ENCODE results near the gene ATM.

DNA sequence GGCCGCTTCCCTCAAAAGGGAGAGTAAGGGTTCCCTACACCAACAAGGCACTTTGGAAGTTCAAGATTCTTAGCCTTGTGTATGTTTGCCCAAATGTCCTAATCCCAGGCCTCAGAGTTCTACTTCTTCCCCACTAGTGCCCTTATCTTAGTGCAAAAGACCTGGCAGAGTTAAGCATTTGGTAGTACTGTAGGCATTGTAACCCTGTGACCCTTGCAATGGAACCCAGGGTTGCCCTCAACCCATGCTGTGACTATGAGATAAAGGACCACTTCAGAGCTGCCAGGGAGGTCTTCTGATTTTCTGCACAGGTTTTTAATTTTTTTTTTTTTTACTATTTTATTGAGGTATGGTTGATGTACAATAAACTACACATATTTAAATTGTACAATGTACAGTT lies 179.4 kb downstream of the ATM start:
- TF ChIP-seq PATZ1 (CRISPR knock-in tag; IDR thresholded peaks at IDR 0.05; ENCODE audit: borderline replicate concordance) (no peak), ESRRG (CRISPR knock-in tag; IDR thresholded peaks at IDR 0.05) (no peak), CSDC2 (CRISPR knock-in tag; IDR thresholded peaks at IDR 0.05) (no peak), SNAI2 (CRISPR knock-in tag; IDR thresholded peaks at IDR 0.05) (no peak), ZFP3 (CRISPR knock-in tag; IDR thresholded peaks at IDR 0.05) (no peak), ARNTL (CRISPR knock-in tag; IDR thresholded peaks at IDR 0.05; ENCODE audit: borderline replicate concordance, low read depth) (no peak), RARB (CRISPR knock-in tag; IDR thresholded peaks at IDR 0.05) (no peak), TCF4 (CRISPR knock-in tag; IDR thresholded peaks at IDR 0.05; ENCODE audit: borderline replicate concordance) (no peak), OSR1 (CRISPR knock-in tag; IDR thresholded peaks at IDR 0.05) (no peak)
- TF ChIP-seq, protein P1, sequence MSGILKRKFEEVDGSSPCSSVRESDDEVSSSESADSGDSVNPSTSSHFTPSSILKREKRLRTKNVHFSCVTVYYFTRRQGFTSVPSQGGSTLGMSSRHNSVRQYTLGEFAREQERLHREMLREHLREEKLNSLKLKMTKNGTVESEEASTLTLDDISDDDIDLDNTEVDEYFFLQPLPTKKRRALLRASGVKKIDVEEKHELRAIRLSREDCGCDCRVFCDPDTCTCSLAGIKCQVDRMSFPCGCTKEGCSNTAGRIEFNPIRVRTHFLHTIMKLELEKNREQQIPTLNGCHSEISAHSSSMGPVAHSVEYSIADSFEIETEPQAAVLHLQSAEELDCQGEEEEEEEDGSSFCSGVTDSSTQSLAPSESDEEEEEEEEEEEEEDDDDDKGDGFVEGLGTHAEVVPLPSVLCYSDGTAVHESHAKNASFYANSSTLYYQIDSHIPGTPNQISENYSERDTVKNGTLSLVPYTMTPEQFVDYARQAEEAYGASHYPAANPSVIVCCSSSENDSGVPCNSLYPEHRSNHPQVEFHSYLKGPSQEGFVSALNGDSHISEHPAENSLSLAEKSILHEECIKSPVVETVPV (CRISPR knock-in tag; IDR thresholded peaks at IDR 0.05) = no peak
- TF ChIP-seq, protein P2, sequence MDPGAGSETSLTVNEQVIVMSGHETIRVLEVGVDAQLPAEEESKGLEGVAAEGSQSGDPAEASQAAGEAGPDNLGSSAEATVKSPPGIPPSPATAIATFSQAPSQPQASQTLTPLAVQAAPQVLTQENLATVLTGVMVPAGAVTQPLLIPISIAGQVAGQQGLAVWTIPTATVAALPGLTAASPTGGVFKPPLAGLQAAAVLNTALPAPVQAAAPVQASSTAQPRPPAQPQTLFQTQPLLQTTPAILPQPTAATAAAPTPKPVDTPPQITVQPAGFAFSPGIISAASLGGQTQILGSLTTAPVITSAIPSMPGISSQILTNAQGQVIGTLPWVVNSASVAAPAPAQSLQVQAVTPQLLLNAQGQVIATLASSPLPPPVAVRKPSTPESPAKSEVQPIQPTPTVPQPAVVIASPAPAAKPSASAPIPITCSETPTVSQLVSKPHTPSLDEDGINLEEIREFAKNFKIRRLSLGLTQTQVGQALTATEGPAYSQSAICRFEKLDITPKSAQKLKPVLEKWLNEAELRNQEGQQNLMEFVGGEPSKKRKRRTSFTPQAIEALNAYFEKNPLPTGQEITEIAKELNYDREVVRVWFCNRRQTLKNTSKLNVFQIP (CRISPR knock-in tag; IDR thresholded peaks at IDR 0.05; ENCODE audit: borderline replicate concordance, low read depth) = no peak

Measured in SK-N-SH treated with all-trans-retinoic acid at 6 μM for 48 hours (cell line).